GM12878 (cell line): ENCODE results near the gene LRIT3. TPM values are rescaled to one million over a fixed set of nuclear protein-coding genes. Genes with fewer than 3 reads are reported as not detected.

Experiments used
- ATAC-seq: fragments of 200-7000 bp; cut with Tn5 transposase; 3 replicates; pipeline ENCODE4 v1.9.1; 2020; ENCODE audit warnings: mild to moderate bottlenecking, moderate library complexity
- BruUV-seq: library from RNA; stranded (reverse); fragments of 400-500 nt; replicated peaks from 2 replicates; lab custom pipeline; 2021; lab: Mats Ljungman, UMichigan
- CTCF ChIA-PET: fragments of 300-600 bp; sonication (Branson Sonifier 250); formaldehyde crosslinking; extraction: SDS; loops from one replicate; lab custom pipeline; 2021; ENCODE audit warnings: inconsistent platforms; lab: Yijun Ruan, JAX
- POLR2A ChIA-PET: fragments of 350-600 bp; formaldehyde crosslinking; extraction: SDS; loops from one replicate; lab custom pipeline; 2021; ENCODE audit warnings: inconsistent platforms; lab: Charles Lee
- RAD21 ChIA-PET: fragments of 300-600 bp; sonication (Branson Sonifier 250); formaldehyde crosslinking; loops from one replicate; lab custom pipeline; 2023; ENCODE audit warnings: antibody characterized with exemption; ENCODE audit not compliant: unreplicated experiment; lab: Charles Lee
- SMC1A ChIA-PET: fragments of 300-600 bp; sonication (Branson Sonifier 250); formaldehyde crosslinking; loops from one replicate; lab custom pipeline; 2023; ENCODE audit not compliant: unreplicated experiment, uncharacterized antibody; lab: Charles Lee
- DNase-seq: peaks from one replicate; pipeline ENCODE4 v3.0.0-alpha.2; 2011; ENCODE audit warnings: low read depth, low spot score
- FAIRE-seq: peaks from 3 replicates; lab custom pipeline; 2011; peaks lifted over from hg19 to GRCh38; lab: Jason Lieb, UNC
- H2AFZ ChIP-seq: 2 replicates; pipeline ENCODE4 v1.6.0; 2011; ENCODE audit warnings: low read depth, low read length, control low read depth; ENCODE audit not compliant: control insufficient read depth
- H3K27ac ChIP-seq: 2 replicates; pipeline ENCODE4 v1.5.1; 2011; ENCODE audit warnings: control low read depth; ENCODE audit not compliant: control insufficient read depth, insufficient read depth
- H3K27me3 ChIP-seq, 2 experiments: replicated peaks in 1 of 2; 2 replicates each; pipeline versions ENCODE4 v1.6.0 to v1.6.1; 2011; ENCODE audit warnings: low read length in 1 of 2; ENCODE audit not compliant: control insufficient read depth in 2 of 2, insufficient read depth in 2 of 2
- H3K36me3 ChIP-seq, 2 experiments: 2 replicates each; pipeline ENCODE4 v1.5.1; 2011; ENCODE audit warnings: low read length in 1 of 2; ENCODE audit not compliant: control insufficient read depth in 2 of 2, insufficient read depth in 2 of 2
- H3K4me1 ChIP-seq: 2 replicates; pipeline ENCODE4 v1.6.1; 2011; ENCODE audit warnings: mild to moderate bottlenecking, low read length, moderate library complexity, mixed read lengths; ENCODE audit not compliant: control insufficient read depth, insufficient read depth
- H3K4me2 ChIP-seq: 2 replicates; pipeline ENCODE4 v1.6.0; 2011; ENCODE audit warnings: control low read depth; ENCODE audit not compliant: control insufficient read depth, insufficient read depth
- H3K4me3 ChIP-seq: fragments of 200-600 bp; sonication (generic); 2 replicates; pipeline ENCODE4 v1.5.1; 2016
- H3K79me2 ChIP-seq: 2 replicates; pipeline ENCODE4 v1.6.0; 2011; ENCODE audit warnings: low read length; ENCODE audit not compliant: control insufficient read depth, insufficient read depth
- H3K9ac ChIP-seq: 2 replicates; pipeline ENCODE4 v1.8.0; 2011; ENCODE audit warnings: low read length, control low read depth, mixed read lengths; ENCODE audit not compliant: control insufficient read depth, insufficient read depth
- H3K9me3 ChIP-seq: replicated peaks from 3 replicates; pipeline ENCODE4 v1.5.1; 2011; ENCODE audit warnings: mild to moderate bottlenecking, low read length; ENCODE audit not compliant: control insufficient read depth, insufficient read depth
- H4K20me1 ChIP-seq: 2 replicates; pipeline ENCODE4 v1.6.0; 2011; ENCODE audit not compliant: control insufficient read depth, insufficient read depth
- E4F1 ChIP-seq: fragments of 450-650 bp; IDR thresholded peaks from 2 replicates; pipeline ENCODE4 v1.6.1; 2018; ENCODE audit warnings: borderline replicate concordance, mild to moderate bottlenecking; ENCODE audit not compliant: partially characterized antibody
- MAX ChIP-seq: IDR thresholded peaks from 2 replicates; pipeline ENCODE4 v1.6.1; 2012; ENCODE audit warnings: low read depth, low read length, improper control_type of control experiment
- MYC ChIP-seq: IDR thresholded peaks from 2 replicates; pipeline ENCODE4 v1.6.1; 2011; ENCODE audit warnings: mild to moderate bottlenecking, low read length, moderate library complexity, inconsistent platforms; ENCODE audit not compliant: insufficient read depth, insufficient replicate concordance, insufficient read length, severe bottlenecking
- POLR2AphosphoS5 ChIP-seq: IDR thresholded peaks from 2 replicates; pipeline ENCODE4 v1.6.1; 2011; ENCODE audit warnings: mild to moderate bottlenecking, low read length, inconsistent platforms
- SREBF2 ChIP-seq: IDR thresholded peaks from 2 replicates; pipeline ENCODE4 v1.6.1; 2012; ENCODE audit warnings: mild to moderate bottlenecking, low read length
- STAT1 ChIP-seq: fragments of 450-650 bp; conservative IDR thresholded peaks from 2 replicates; pipeline ENCODE4 v1.6.1; 2014; ENCODE audit warnings: antibody characterized with exemption, mild to moderate bottlenecking
- ZBTB33 ChIP-seq: fragments of 450-650 bp; IDR thresholded peaks from 2 replicates; pipeline ENCODE4 v1.6.1; 2017; ENCODE audit warnings: mild to moderate bottlenecking
- ZSCAN29 ChIP-seq: fragments of 450-650 bp; IDR thresholded peaks from 2 replicates; pipeline ENCODE4 v1.6.1; 2017; ENCODE audit warnings: mild to moderate bottlenecking, moderate library complexity
- WGBS: methylation state at CpG from one replicate; pipeline ENCODE4 v1.1.6; 2016; ENCODE audit warnings: low lambda C conversion rate; ENCODE audit not compliant: insufficient replicate concordance, insufficient coverage; ENCODE audit errors: missing lambda C conversion rate; 5-methylcytosine and 5-hydroxymethylcytosine counted together
- in situ Hi-C: fragments of 300-500 bp; cut with MboI; formaldehyde crosslinking; loops from 9 replicates; pipeline ENCODE4 v1.14.3; 2018; ENCODE audit warnings: mixed read lengths
- intact Hi-C: fragments of 100-400 bp; cut with micrococcal nuclease; formaldehyde crosslinking; loops from one replicate; pipeline ENCODE4 v1.14.2; 2022; ENCODE audit not compliant: unreplicated experiment
- polyA plus RNA-seq, 11 experiments: library from polyadenylated mRNA; depleted of rRNA in 4 of 11; unstranded in 6 of 11; stranded (reverse) in 5 of 11; fragments of >200 nt; fragmentation: Nextera tagmentation in 4 of 11; fragmentation: Illumina TruSeq in 1 of 11; extraction: Ambion mirVana in 4 of 11; extraction: Trizol in 1 of 11; gene quantifications; 1 replicate in 1 of 11; 2 replicates in 10 of 11; pipeline versions ENCODE4 v1.2.1 to v1.2.3, GENCODE V29; 2011 to 2016; ENCODE audit warnings: inconsistent platforms in 2 of 11, missing spikeins in 2 of 11, low read depth in 1 of 11
- total RNA-seq, 4 experiments: library from RNA; depleted of rRNA in 3 of 4; stranded (reverse); fragments of >200 nt in 3 of 4; fragmentation: Illumina TruSeq in 1 of 4; extraction: Trizol in 1 of 4; gene quantifications; 2 replicates each; pipeline versions ENCODE4 v1.2.1 to v1.2.3, GENCODE V29; 2013 to 2021
- TF ChIP-seq, protein P1 (sequence below): fragments of 450-650 bp; IDR thresholded peaks from 2 replicates; pipeline ENCODE4 v1.6.1; 2017; ENCODE audit warnings: borderline replicate concordance

The LRIT3 gene
- total and polyA plus RNA-seq, 10 of the 15 experiments (the other 5 are each of a cell fraction or from before 2014, with no cell fraction given): 0.04 to 0.20 (median 0.10) TPM; not detected in 6

- no peak for TF ChIP-seq E4F1
- TF ChIP-seq, all 136 proteins: peak for 0
- Histone ChIP-seq H3K27me3 (peaks cover 2 to 13% of the 10 kb centered on the region in 2 experiments; a peak in 2 of 4 replicates), H3K4me2 (no peak overlapping the region), H3K9me3 (no peaks in the 10 kb centered on the region), H4K20me1 (no peaks in the 10 kb centered on the region), H3K4me3 (no peak overlapping the region), H3K79me2 (no peaks in the 10 kb centered on the region), H3K9ac (no peak overlapping the region), H3K27ac (no peak overlapping the region), H3K36me3 (no peaks in the 10 kb centered on the region), H2AFZ (no peak overlapping the region), H3K4me1 (no peaks in the 10 kb centered on the region)
- ChIA-PET RAD21 (no interaction called here), POLR2A (no interaction called here), CTCF (no interaction called here), SMC1A (no interaction called here)
- no peak for DNase-seq
- WGBS: 82% methylated on average over 3 of the region's 3 CpGs
- intact Hi-C loops (no loop called here), in situ Hi-C loops (no loop called here)
- ATAC-seq: no peak
- no TSS peak for BruUV-seq
- FAIRE-seq: no peak
Measured at GRCh38 chr4:109914322-109914721, 66.4 kb downstream of the LRIT3 start.

GRCh38 chr4:109915385-109916026 is 67.6 kb downstream of the LRIT3 start:
- 58% methylated on average over 8 of the region's 8 CpGs for WGBS
- TF ChIP-seq MYC: no peak
- TF ChIP-seq ZSCAN29: no peak
- no peak for TF ChIP-seq POLR2AphosphoS5
- TF ChIP-seq ZBTB33: no peak
- no peak for TF ChIP-seq MAX
- no peak for TF ChIP-seq SREBF2
- no peak for TF ChIP-seq STAT1
- TF ChIP-seq, protein P1, sequence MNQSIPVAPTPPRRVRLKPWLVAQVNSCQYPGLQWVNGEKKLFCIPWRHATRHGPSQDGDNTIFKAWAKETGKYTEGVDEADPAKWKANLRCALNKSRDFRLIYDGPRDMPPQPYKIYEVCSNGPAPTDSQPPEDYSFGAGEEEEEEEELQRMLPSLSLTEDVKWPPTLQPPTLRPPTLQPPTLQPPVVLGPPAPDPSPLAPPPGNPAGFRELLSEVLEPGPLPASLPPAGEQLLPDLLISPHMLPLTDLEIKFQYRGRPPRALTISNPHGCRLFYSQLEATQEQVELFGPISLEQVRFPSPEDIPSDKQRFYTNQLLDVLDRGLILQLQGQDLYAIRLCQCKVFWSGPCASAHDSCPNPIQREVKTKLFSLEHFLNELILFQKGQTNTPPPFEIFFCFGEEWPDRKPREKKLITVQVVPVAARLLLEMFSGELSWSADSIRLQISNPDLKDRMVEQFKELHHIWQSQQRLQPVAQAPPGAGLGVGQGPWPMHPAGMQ: no peak

More at GRCh38 chr4:109915385-109916026, 67.6 kb downstream of the LRIT3 start:
- in situ Hi-C loops: no loop called here
- H3K36me3 ChIP-seq: no peaks in the 10 kb centered on the region
- no peak overlapping the region for H3K4me2 ChIP-seq
- SMC1A ChIA-PET: no interaction called here
- RAD21 ChIA-PET: no interaction called here
- H3K9me3 ChIP-seq: no peaks in the 10 kb centered on the region
- ATAC-seq (no peak), FAIRE-seq (no peak), DNase-seq (no peak)
- POLR2A ChIA-PET: no interaction called here
- intact Hi-C loops: no loop called here
- no peaks in the 10 kb centered on the region for H3K79me2 ChIP-seq
- CTCF ChIA-PET: no interaction called here
- no peaks in the 10 kb centered on the region for H3K4me1 ChIP-seq
- no peak overlapping the region for H3K9ac ChIP-seq
- H3K4me3 ChIP-seq: no peak overlapping the region
- no TSS peak for BruUV-seq
- peaks cover 0 to 13% of the 10 kb centered on the region in 2 experiments; a peak in 1 of 4 replicates for H3K27me3 ChIP-seq
- no peak overlapping the region for H2AFZ ChIP-seq
- H4K20me1 ChIP-seq: no peaks in the 10 kb centered on the region
- no peak overlapping the region for H3K27ac ChIP-seq
